Breast epithelium (tissue), 4 donors: ENCODE results near the gene ZNF619. TPM values are rescaled to one million over a fixed set of nuclear protein-coding genes. Genes with fewer than 3 reads are reported as not detected.

ENCODE experiments used
- DNase-seq, 2 donors: peaks; one replicate each; pipeline ENCODE4 v3.0.0-alpha.2; 2019; ENCODE audit warnings: low spot score in 2 of 2
- H3K27ac ChIP-seq, 2 donors: fragments of 200-600 bp; sonication (generic) in 1 of 2; one replicate each; pipeline ENCODE4 v1.5.1; 2016 to 2019; ENCODE audit warnings: mild to moderate bottlenecking in 1 of 2
- H3K27me3 ChIP-seq, 2 donors: fragments of 200-600 bp; sonication (generic) in 1 of 2; one replicate each; pipeline versions ENCODE4 v1.5.1 to v1.6.0; 2017 to 2019; ENCODE audit warnings: control low read depth in 1 of 2, mild to moderate bottlenecking in 1 of 2
- H3K36me3 ChIP-seq: fragments of 200-600 bp; one replicate; pipeline ENCODE4 v1.5.1; 2019
- H3K4me1 ChIP-seq, 2 donors: fragments of 200-600 bp; sonication (generic); one replicate each; pipeline ENCODE4 v1.5.1; 2016 to 2019; ENCODE audit warnings: control low read depth in 1 of 2
- H3K4me3 ChIP-seq, 3 donors: fragments of 200-600 bp; sonication (generic); 1 replicate in 2 of 3; 2 replicates in 1 of 3; pipeline ENCODE4 v1.5.1; 2016 to 2019; ENCODE audit warnings: mild to moderate bottlenecking in 3 of 3, moderate library complexity in 2 of 3
- H3K9me3 ChIP-seq, 2 donors: fragments of 200-600 bp; sonication (generic) in 1 of 2; one replicate each; pipeline ENCODE4 v1.5.1; 2016 to 2019; ENCODE audit warnings: control low read depth in 1 of 2
- POLR2A ChIP-seq: fragments of 450-650 bp; IDR thresholded peaks from one replicate; pipeline ENCODE4 v1.6.1; 2016; ENCODE audit warnings: antibody characterized with exemption, mild to moderate bottlenecking, moderate library complexity
- POLR2AphosphoS5 ChIP-seq, 3 donors: sonication (generic); formaldehyde crosslinking; IDR thresholded peaks; one replicate each; pipeline ENCODE4 v1.6.1; 2017; ENCODE audit warnings: antibody characterized with exemption in 3 of 3
- intact Hi-C: fragments of 100-400 bp; cut with DNase I; formaldehyde crosslinking; loops from one replicate; pipeline ENCODE4 v1.15.1; 2023; ENCODE audit warnings: low total_unique reads
- total RNA-seq, 3 donors: library from RNA; depleted of rRNA; stranded (reverse); fragments of >200 nt; gene quantifications; one replicate each; pipeline ENCODE4 v1.1.0, GENCODE V29; 2016
- TF ChIP-seq, protein P1 (sequence below), 3 donors: fragments of 450-650 bp; IDR thresholded peaks; one replicate each; pipeline ENCODE4 v1.5.1; 2016 to 2017; ENCODE audit warnings: antibody characterized with exemption in 3 of 3, mild to moderate bottlenecking in 3 of 3, moderate library complexity in 3 of 3

The ZNF619 gene
- total RNA-seq, 3 donors from 2014 or later: 4.8 to 8.3 (median 6.2) TPM

DNA sequence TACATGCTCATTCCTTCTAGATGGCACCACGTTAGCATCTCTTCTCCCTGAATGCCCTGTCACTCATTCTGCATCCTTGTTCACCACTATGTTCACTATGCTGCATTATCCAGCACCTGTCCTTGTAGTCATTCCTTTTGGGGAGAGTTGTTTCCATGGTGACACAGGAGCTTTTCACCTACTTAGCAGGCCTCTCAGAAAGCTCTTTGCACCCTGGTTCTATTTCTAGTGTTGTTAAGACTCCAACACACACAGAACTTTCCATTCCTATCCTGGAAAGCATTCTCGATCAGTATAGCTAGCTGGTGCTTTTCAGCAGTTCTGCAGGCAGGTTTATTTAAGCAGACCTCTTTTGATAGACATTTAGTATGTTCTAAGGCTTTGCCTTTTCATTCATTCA is 26.5 kb upstream of the ZNF619 start:
- intact Hi-C loops: no loop called here
- no peaks in the 10 kb centered on the region for H3K9me3 ChIP-seq
- no peaks in the 10 kb centered on the region for H3K36me3 ChIP-seq
- TF ChIP-seq, protein P1, sequence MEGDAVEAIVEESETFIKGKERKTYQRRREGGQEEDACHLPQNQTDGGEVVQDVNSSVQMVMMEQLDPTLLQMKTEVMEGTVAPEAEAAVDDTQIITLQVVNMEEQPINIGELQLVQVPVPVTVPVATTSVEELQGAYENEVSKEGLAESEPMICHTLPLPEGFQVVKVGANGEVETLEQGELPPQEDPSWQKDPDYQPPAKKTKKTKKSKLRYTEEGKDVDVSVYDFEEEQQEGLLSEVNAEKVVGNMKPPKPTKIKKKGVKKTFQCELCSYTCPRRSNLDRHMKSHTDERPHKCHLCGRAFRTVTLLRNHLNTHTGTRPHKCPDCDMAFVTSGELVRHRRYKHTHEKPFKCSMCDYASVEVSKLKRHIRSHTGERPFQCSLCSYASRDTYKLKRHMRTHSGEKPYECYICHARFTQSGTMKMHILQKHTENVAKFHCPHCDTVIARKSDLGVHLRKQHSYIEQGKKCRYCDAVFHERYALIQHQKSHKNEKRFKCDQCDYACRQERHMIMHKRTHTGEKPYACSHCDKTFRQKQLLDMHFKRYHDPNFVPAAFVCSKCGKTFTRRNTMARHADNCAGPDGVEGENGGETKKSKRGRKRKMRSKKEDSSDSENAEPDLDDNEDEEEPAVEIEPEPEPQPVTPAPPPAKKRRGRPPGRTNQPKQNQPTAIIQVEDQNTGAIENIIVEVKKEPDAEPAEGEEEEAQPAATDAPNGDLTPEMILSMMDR (IDR thresholded peaks at IDR 0.05): no peak
- TF ChIP-seq POLR2A (no peak), POLR2AphosphoS5 (IDR thresholded peaks at IDR 0.05) (no peak)
- peaks cover 0 to 4% of the 10 kb centered on the region in 2 donors for H3K4me1 ChIP-seq
- H3K27me3 ChIP-seq: no peaks in the 10 kb centered on the region
- no peak overlapping the region for H3K27ac ChIP-seq
- no peak for DNase-seq
- no peak overlapping the region for H3K4me3 ChIP-seq

DNA sequence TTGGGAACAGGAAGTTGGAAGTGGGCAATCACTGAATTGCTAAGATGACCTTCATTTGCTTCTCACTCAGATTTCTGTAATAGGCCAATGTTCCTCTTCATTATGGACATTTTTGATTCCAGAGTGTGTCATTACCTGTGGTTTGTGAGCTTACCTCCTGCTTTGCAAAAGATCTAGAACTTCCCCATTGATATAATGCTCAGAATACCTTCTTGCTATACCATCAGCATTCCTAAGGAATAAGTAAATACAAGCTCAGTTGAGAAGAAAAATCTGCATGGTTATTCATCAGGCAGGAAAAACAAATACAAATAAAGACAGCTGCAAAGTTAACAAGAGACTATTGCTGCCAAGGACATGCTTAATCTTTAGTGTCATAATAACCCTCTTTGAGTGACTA is 25.4 kb upstream of the ZNF619 start:
- Histone ChIP-seq H3K27ac (no peak overlapping the region), H3K4me3 (no peak overlapping the region), H3K27me3 (no peaks in the 10 kb centered on the region), H3K9me3 (no peaks in the 10 kb centered on the region), H3K4me1 (peaks cover 2 to 4% of the 10 kb centered on the region in 2 donors), H3K36me3 (no peaks in the 10 kb centered on the region)
- no peak for DNase-seq
- intact Hi-C loops: no loop called here
- TF ChIP-seq POLR2A: no peak
- TF ChIP-seq POLR2AphosphoS5 (IDR thresholded peaks at IDR 0.05): no peak
- TF ChIP-seq, protein P1 (IDR thresholded peaks at IDR 0.05): no peak

DNA sequence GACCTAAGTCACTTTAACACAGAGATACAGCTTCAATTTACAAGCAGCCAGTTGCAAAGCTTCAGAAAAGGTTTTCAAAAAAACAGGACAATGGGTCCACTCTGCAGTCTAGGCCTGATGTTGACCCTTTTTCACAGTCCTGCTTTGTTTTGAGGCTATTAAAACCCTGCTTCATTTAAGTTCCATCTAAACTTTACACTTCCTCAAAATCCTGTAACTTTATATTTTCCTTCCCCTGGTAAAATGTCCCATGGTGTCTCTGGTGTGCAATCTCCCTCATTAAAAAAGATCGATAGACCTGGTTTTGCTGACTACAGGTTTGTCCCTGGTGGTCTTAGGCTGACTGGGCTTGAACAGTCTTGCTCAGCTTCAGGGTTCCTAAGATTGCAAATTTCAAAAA is 24.9 kb upstream of the ZNF619 start:
- Histone ChIP-seq H3K4me1 (peaks cover 2 to 4% of the 10 kb centered on the region in 2 donors), H3K27ac (peak overlapping the region; percentile 96), H3K4me3 (peak overlapping the region; percentile 63 to 78 (median 68)), H3K27me3 (no peaks in the 10 kb centered on the region), H3K9me3 (no peaks in the 10 kb centered on the region), H3K36me3 (no peaks in the 10 kb centered on the region)
- DNase-seq: no peak
- intact Hi-C loops: loop anchor here (2.0 kb wide), 1 partner anchor 75 kb away; no protein-coding TSS in a partner anchor
- TF ChIP-seq POLR2AphosphoS5 (IDR thresholded peaks at IDR 0.05): no peak
- TF ChIP-seq, protein P1 (IDR thresholded peaks at IDR 0.05): no peak
- TF ChIP-seq POLR2A: no peak

DNA sequence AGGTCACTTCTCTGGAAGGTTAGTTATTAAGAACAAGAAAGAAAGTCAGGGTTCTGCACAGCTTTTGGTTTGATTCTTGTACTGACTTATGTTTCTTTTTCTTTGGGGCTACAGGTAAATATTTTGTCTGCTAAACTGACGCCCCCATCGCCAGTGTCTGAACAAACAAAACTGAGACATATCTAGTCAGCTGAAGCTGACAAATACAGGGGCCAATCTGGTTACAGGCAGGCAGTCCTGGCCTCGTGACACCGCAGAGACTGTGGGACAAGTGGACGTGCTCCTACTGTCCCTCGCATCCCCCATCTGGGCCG is 24.4 kb upstream of the ZNF619 start:
- peak overlapping the region; percentile 63 to 78 (median 68) for H3K4me3 ChIP-seq
- peaks cover 2 to 4% of the 10 kb centered on the region in 2 donors for H3K4me1 ChIP-seq
- intact Hi-C loops: loop anchor here (2.0 kb wide), 1 partner anchor 74 kb away; no protein-coding TSS in a partner anchor
- H3K9me3 ChIP-seq: no peaks in the 10 kb centered on the region
- H3K27me3 ChIP-seq: no peaks in the 10 kb centered on the region
- DNase-seq: no peak
- TF ChIP-seq, protein P1 (IDR thresholded peaks at IDR 0.05): no peak
- TF ChIP-seq POLR2AphosphoS5 (IDR thresholded peaks at IDR 0.05) (no peak), POLR2A (no peak)
- H3K27ac ChIP-seq: peak overlapping the region; percentile 96
- no peaks in the 10 kb centered on the region for H3K36me3 ChIP-seq

DNA sequence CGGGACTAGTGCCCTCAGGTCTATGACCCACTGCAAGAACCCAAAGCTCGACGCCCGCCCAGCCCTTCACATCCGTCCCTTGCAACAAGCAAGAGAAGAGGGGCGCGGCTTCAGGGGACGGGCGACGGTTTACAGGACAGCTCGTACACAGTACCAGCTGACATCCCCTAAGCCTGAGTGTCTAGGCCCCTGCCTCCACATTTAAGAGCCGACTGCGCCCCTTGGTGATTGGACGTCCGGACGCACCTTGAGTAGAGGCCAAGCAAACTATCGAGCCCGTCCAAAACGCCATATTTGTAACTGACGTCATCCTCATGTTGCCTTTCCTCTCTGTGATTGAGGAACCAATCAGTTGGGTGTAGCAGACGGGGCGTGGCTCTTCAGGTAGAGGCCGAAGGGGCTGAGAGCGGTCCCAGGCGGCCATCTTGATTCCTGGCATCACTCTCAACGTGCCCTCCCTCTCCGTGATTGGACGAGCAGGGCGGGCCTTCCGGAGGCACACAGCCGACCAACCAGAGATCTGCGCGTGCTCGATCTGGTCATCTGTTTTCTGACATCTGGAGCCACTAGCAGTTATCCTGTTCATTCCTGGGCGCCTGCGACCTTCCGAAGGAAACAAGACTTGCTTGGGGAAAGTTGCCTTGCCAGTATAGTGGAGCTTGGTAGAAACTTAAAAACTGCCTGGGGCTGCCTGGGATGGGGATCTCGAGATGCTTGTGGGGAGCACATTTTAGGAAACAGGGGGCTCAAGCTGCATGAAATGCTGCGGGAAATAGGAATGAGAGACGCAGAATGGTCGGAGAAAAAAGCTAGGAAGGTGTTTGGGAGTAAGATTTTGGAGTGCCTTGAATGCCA is 23.8 kb upstream of the ZNF619 start:
- peaks cover 2 to 7% of the 10 kb centered on the region in 2 donors for H3K4me1 ChIP-seq
- no peaks in the 10 kb centered on the region for H3K36me3 ChIP-seq
- intact Hi-C loops: loop anchor here (2.0 kb wide), 1 partner anchor 74 kb away; no protein-coding TSS in a partner anchor
- peak overlapping the region; percentile 63 to 78 (median 68) for H3K4me3 ChIP-seq
- H3K27ac ChIP-seq: peak overlapping the region; percentile 96
- peak; percentile 98 to 99 for DNase-seq
- H3K9me3 ChIP-seq: no peaks in the 10 kb centered on the region
- no peaks in the 10 kb centered on the region for H3K27me3 ChIP-seq
- TF ChIP-seq POLR2AphosphoS5 (IDR thresholded peaks at IDR 0.05): peak; percentile 72 to 93 (median 85)
- peak; percentile 41 for TF ChIP-seq POLR2A
- TF ChIP-seq, protein P1 (IDR thresholded peaks at IDR 0.05): no peak
